B cell (primary cell): ENCODE measurements around the gene TRPM7.

Source experiments
- EZH2 ChIP-seq: IDR thresholded peaks from 2 replicates; pipeline ENCODE4 v1.6.1; 2012; ENCODE audit warnings: borderline replicate concordance, low read depth, mild to moderate bottlenecking, moderate library complexity, low read length; ENCODE audit not compliant: insufficient read depth, poor library complexity, severe bottlenecking
- TF ChIP-seq, protein P1 (sequence below): fragments of 200-600 bp; IDR thresholded peaks from one replicate; pipeline ENCODE4 v1.8.0; 2022; ENCODE audit warnings: antibody characterized with exemption, mild to moderate bottlenecking

DNA sequence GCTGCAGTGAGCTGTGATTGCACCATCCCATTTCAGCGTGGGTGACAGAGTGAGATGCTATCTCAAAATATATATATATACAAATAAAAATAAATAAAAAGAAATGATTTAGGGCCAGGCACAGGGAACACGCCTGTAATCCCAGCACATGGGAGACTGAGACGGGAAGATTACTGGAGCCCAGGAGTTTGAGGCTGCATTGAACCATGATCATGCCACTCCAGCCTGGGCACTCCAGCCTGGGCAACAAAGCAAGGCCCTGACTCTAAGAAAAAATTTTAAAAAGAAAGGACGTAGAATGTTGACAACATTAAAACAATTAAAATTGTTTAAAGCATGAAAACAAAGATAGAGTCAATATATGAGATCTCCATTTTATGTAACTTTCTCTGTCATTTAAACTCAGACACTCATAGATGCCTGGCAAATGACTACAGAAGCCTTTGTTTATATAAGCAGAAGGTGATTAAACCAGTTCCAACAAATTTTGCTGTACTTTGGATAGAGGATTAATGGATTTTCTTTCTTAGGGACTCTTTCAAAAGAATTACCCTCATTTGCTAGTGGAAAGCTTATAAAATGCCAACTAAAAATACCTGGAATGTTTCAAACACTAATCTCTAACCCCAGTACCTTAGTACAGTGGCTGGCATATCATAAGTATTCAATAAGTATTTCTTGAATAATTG is 10.7 kb upstream of the TRPM7 start:
- TF ChIP-seq EZH2, result no peak
- TF ChIP-seq, protein P1, sequence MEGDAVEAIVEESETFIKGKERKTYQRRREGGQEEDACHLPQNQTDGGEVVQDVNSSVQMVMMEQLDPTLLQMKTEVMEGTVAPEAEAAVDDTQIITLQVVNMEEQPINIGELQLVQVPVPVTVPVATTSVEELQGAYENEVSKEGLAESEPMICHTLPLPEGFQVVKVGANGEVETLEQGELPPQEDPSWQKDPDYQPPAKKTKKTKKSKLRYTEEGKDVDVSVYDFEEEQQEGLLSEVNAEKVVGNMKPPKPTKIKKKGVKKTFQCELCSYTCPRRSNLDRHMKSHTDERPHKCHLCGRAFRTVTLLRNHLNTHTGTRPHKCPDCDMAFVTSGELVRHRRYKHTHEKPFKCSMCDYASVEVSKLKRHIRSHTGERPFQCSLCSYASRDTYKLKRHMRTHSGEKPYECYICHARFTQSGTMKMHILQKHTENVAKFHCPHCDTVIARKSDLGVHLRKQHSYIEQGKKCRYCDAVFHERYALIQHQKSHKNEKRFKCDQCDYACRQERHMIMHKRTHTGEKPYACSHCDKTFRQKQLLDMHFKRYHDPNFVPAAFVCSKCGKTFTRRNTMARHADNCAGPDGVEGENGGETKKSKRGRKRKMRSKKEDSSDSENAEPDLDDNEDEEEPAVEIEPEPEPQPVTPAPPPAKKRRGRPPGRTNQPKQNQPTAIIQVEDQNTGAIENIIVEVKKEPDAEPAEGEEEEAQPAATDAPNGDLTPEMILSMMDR, result no peak
